Heart left ventricle (tissue), 16 donors: Measurements from ENCODE around the gene ZBTB42. TPM values are rescaled to one million over a fixed set of nuclear protein-coding genes. Genes with fewer than 3 reads are reported as not detected.

ENCODE experiments used
- ATAC-seq, 4 donors: fragments of 200-7000 bp; cut with Tn5 transposase; one replicate each; pipeline ENCODE4 v1.9.1; 2020 to 2022; ENCODE audit warnings: moderate library complexity in 4 of 4, mild to moderate bottlenecking in 3 of 4, moderate number of reproducible peaks in 1 of 4
- DNase-seq, 5 donors: peaks; one replicate each; pipeline ENCODE4 v3.0.0-alpha.2; 2020
- H3K27ac ChIP-seq, 12 donors: fragments of 200-600 bp; sonication (generic) in 4 of 12; one replicate each; pipeline versions ENCODE4 v1.5.0 to v1.8.0; 2016 to 2022; ENCODE audit warnings: mild to moderate bottlenecking in 2 of 12
- H3K27me3 ChIP-seq, 9 donors: fragments of 200-600 bp; sonication (generic) in 2 of 9; one replicate each; pipeline versions ENCODE4 v1.5.1 to v1.8.0; 2016 to 2022; ENCODE audit warnings: mild to moderate bottlenecking in 3 of 9
- H3K36me3 ChIP-seq, 9 donors: fragments of 200-600 bp; sonication (generic) in 2 of 9; one replicate each; pipeline versions ENCODE4 v1.5.0 to v1.8.0; 2018 to 2022; ENCODE audit warnings: mild to moderate bottlenecking in 2 of 9
- H3K4me1 ChIP-seq, 12 donors: fragments of 200-600 bp; sonication (generic) in 4 of 12; one replicate each; pipeline versions ENCODE4 v1.5.0 to v1.8.0; 2016 to 2022; ENCODE audit warnings: mild to moderate bottlenecking in 3 of 12
- H3K4me3 ChIP-seq, 12 donors: fragments of 200-600 bp; sonication (generic) in 4 of 12; one replicate each; pipeline versions ENCODE4 v1.5.0 to v1.8.0; 2017 to 2022; ENCODE audit warnings: mild to moderate bottlenecking in 9 of 12, moderate library complexity in 4 of 12
- H3K9me3 ChIP-seq, 12 donors: fragments of 200-600 bp; sonication (generic) in 4 of 12; one replicate each; pipeline versions ENCODE4 v1.5.0 to v1.8.0; 2016 to 2022; ENCODE audit warnings: mild to moderate bottlenecking in 1 of 12
- CTCF ChIP-seq, 12 donors: fragments of 200-600 bp; sonication (generic) in 4 of 12; IDR thresholded peaks; one replicate each; pipeline versions ENCODE4 v1.5.0 to v1.8.0; 2018 to 2022; ENCODE audit warnings: antibody characterized with exemption in 12 of 12, mild to moderate bottlenecking in 5 of 12
- POLR2A ChIP-seq, 2 donors: fragments of 450-650 bp; IDR thresholded peaks; one replicate each; pipeline ENCODE4 v1.6.1; 2017; ENCODE audit warnings: antibody characterized with exemption in 2 of 2, mild to moderate bottlenecking in 2 of 2, moderate library complexity in 2 of 2
- WGBS, 4 donors: extraction: QIAGEN DNeasy Blood & Tissue Kit in 2 of 4; methylation state at CpG; one replicate each; pipeline versions ENCODE4 v1.1.5 to v1.1.7; 2013 to 2018; 5-methylcytosine and 5-hydroxymethylcytosine counted together
- intact Hi-C, 10 donors: fragments of 100-400 bp; cut with DNase I; formaldehyde crosslinking; loops; one replicate each; pipeline versions ENCODE4 v1.11.1 to v1.14.2; 2022
- polyA plus RNA-seq, 2 donors: library from polyadenylated mRNA; stranded (reverse); fragments of 200-250 nt; gene quantifications; one replicate each; pipeline ENCODE4 v1.2.3, GENCODE V29; 2013
- total RNA-seq, 9 donors: library from RNA; depleted of rRNA in 2 of 9; stranded (reverse); fragments of >200 nt in 2 of 9; fragmentation: NEBNext Ultra II Directional in 3 of 9; extraction: Animal tissue kit (Norgen Biotek cat#: 25700) in 3 of 9; gene quantifications; one replicate each; pipeline versions ENCODE4 v1.1.0 to v1.2.4, GENCODE V29; 2016 to 2023
- donor health status: ischemic (EF 13 %, LVEDD 7.1; RV severe dilation, severe dysfunction).
- donor health status: healthy with polysubstance abuse.
- donor health status: DM: no; HTN: yes; CAD: no.
- donor health status: DM: no; HTN: no; CAD: no.
- donor health status: ischemic (EF 25% LVEDD 6.9; RV normal size, moderate dysfunction).
- donor health status: ischemic (EF 25% LVEDD 5.7; RV mildly dilated, moderate dysfunction).
- donor health status: healthy.
- donor health status: DM: yes; HTN: yes; CAD: no.
- donor health status: ischemic (EF 35%, LVEDD 5.7; RV mildly dilated, moderate dysfunction).
- donor health status: nonischemic (EF 11% LVEDD 7.7; RV severe dilation, severe dysfunction).
- donor health status: DM: yes; HTN: yes; CAD: no.
- donor health status: PGD.
- donor health status: ischemic (EF 29% LVEDD 5.4; RV normal size, mild dysfunction).
- donor health status: nonischemic (EF 23%, LVEDD 6.1; RV moderate dilation, normal function).

The ZBTB42 gene
- total and polyA plus RNA-seq, 11 donors: 4.2 to 12.9 (median 7.4) TPM

GRCh38 chr14:104788873-104789663 lies 11.8 kb upstream of the ZBTB42 start:
- intact Hi-C loops: no loop called here
- peaks cover 2 to 82% (median 50%) of the 10 kb centered on the region in 12 donors for H3K4me1 ChIP-seq
- no peak overlapping the region for H3K27ac ChIP-seq
- no peaks in the 10 kb centered on the region for H3K9me3 ChIP-seq
- WGBS, 4 donors: 85 to 88% (median 87%) methylated on average over 8 to 39 of the region's 39 CpGs
- DNase-seq: peak in 1 of 5 donors; percentile 25
- TF ChIP-seq CTCF (IDR thresholded peaks at IDR 0.05): no peak
- TF ChIP-seq POLR2A (IDR thresholded peaks at IDR 0.05): no peak
- no peak for ATAC-seq
- H3K4me3 ChIP-seq: no peak overlapping the region
- peaks cover 0 to 63% (median 35%) of the 10 kb centered on the region in 9 donors for H3K36me3 ChIP-seq
- H3K27me3 ChIP-seq: no peaks in the 10 kb centered on the region

- intact Hi-C loops: loop anchor here in 1 of 10 donors (5.0 kb wide), 1 partner anchor 38 kb away; the partner anchor contains the start of gene SIVA1
- ATAC-seq (no peak), DNase-seq (no peak)
- Histone ChIP-seq H3K27ac (no peak overlapping the region), H3K9me3 (no peaks in the 10 kb centered on the region), H3K36me3 (peaks cover 0 to 59% (median 35%) of the 10 kb centered on the region in 9 donors), H3K4me3 (no peak overlapping the region), H3K27me3 (no peaks in the 10 kb centered on the region), H3K4me1 (peaks cover 6 to 82% (median 53%) of the 10 kb centered on the region in 12 donors)
- WGBS, 4 donors: 88 to 91% (median 89%) methylated on average over 22 to 31 of the region's 31 CpGs
- TF ChIP-seq CTCF (IDR thresholded peaks at IDR 0.05) (no peak), POLR2A (IDR thresholded peaks at IDR 0.05) (no peak)
Measured at GRCh38 chr14:104789752-104790743, 10.9 kb upstream of the ZBTB42 start.

DNA sequence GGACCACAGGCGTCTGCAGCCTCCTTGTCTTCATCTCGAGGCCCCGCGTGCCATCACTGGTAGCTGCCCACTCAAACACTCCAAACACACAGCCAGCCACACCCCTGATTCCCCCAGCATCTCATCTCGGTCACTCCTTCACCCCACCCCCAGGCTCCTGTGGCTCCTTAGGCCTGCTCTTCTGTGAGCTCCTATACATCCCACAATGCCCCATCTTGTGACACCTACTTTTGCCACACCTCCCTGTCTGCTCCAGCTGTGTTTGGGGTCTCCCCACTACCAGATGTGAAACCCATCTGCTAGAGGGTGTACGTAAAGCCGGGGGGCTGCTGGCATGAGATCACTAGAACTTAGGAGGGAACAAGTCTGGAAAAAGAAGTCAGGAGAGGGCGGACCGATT lies 9.5 kb upstream of the ZBTB42 start:
- H3K4me3 ChIP-seq: no peak overlapping the region
- ATAC-seq (no peak), DNase-seq (no peak)
- intact Hi-C loops: loop anchor here in 1 of 10 donors (5.0 kb wide), 1 partner anchor 39 kb away; the partner anchor contains the start of gene SIVA1
- no peaks in the 10 kb centered on the region for H3K9me3 ChIP-seq
- no peak for TF ChIP-seq POLR2A (IDR thresholded peaks at IDR 0.05)
- WGBS, 4 donors: 82 to 93% (median 90%) methylated on average over 9 of the region's 9 CpGs
- peaks cover 6 to 84% (median 59%) of the 10 kb centered on the region in 12 donors for H3K4me1 ChIP-seq
- peak overlapping the region in 5 of 12 donors; percentile 44 to 90 (median 62) for H3K27ac ChIP-seq
- H3K27me3 ChIP-seq: no peaks in the 10 kb centered on the region
- peaks cover 0 to 55% (median 35%) of the 10 kb centered on the region in 9 donors for H3K36me3 ChIP-seq

GRCh38 chr14:104792101-104792884 lies 8.6 kb upstream of the ZBTB42 start:
- Histone ChIP-seq H3K27ac (peak overlapping the region in 7 of 12 donors; percentile 67 to 90 (median 72)), H3K4me3 (no peak overlapping the region), H3K9me3 (no peaks in the 10 kb centered on the region), H3K27me3 (no peaks in the 10 kb centered on the region), H3K4me1 (peaks cover 6 to 83% (median 57%) of the 10 kb centered on the region in 12 donors), H3K36me3 (peaks cover 0 to 48% (median 35%) of the 10 kb centered on the region in 9 donors)
- TF ChIP-seq CTCF (IDR thresholded peaks at IDR 0.05): no peak
- intact Hi-C loops: loop anchor here in 1 of 10 donors (5.0 kb wide), 1 partner anchor 40 kb away; the partner anchor contains the start of gene SIVA1
- WGBS, 4 donors: 57 to 75% (median 68%) methylated on average over 19 to 25 of the region's 25 CpGs
- ATAC-seq (peak; percentile 69 to 89 (median 74)), DNase-seq (peak; percentile 75 to 89 (median 82))
